ENCODE results near the gene ZNF414. TPM values are rescaled to one million over a fixed set of nuclear protein-coding genes. Genes with fewer than 3 reads are reported as not detected.

ZNF414 gene
- total RNA-seq, 1 donor from 2014 or later, result 189 TPM

GRCh38 chr19:8468761-8469373 is 45.1 kb downstream of the ZNF414 start:
- TF ChIP-seq CTCF (IDR thresholded peaks at IDR 0.05), result no peak
- Histone ChIP-seq H3K27me3 (no peaks in the 10 kb centered on the region), H3K9me3 (no peaks in the 10 kb centered on the region), H3K27ac (no peak overlapping the region), H3K36me3 (peaks cover 94 to 100% of the 10 kb centered on the region in 2 donors), H3K4me1 (no peaks in the 10 kb centered on the region), H3K4me3 (no peak overlapping the region)
- intact Hi-C loops (cut with DNase I), result no loop called here
- no peak for DNase-seq (ENCODE audit: low spot score in 2 of 2)

GRCh38 chr19:8468124-8468523 is 45.8 kb downstream of the ZNF414 start:
- Histone ChIP-seq H3K36me3 (peaks cover 96 to 99% of the 10 kb centered on the region in 2 donors), H3K4me1 (no peaks in the 10 kb centered on the region), H3K27ac (no peak overlapping the region), H3K9me3 (no peaks in the 10 kb centered on the region), H3K27me3 (no peaks in the 10 kb centered on the region), H3K4me3 (no peak overlapping the region)
- no peak for TF ChIP-seq CTCF (IDR thresholded peaks at IDR 0.05)
- DNase-seq (ENCODE audit: low spot score in 2 of 2), result no peak
- intact Hi-C loops (cut with DNase I), result no loop called here

- TF ChIP-seq CTCF (IDR thresholded peaks at IDR 0.05), result no peak
- no peaks in the 10 kb centered on the region for H3K9me3 ChIP-seq
- intact Hi-C loops (cut with DNase I), result no loop called here
- H3K36me3 ChIP-seq, result peaks cover 76 to 78% of the 10 kb centered on the region in 2 donors
- H3K27ac ChIP-seq, result no peak overlapping the region
- no peaks in the 10 kb centered on the region for H3K27me3 ChIP-seq
- DNase-seq (ENCODE audit: low spot score in 2 of 2), result no peak
- peaks cover 0 to 5% of the 10 kb centered on the region in 2 donors for H3K4me1 ChIP-seq
- H3K4me3 ChIP-seq, result no peak overlapping the region
These were observed 47.9 kb downstream of the ZNF414 start for GRCh38 chr19:8466018-8466417.

GRCh38 chr19:8463365-8463764 is 50.6 kb downstream of the ZNF414 start:
- H3K36me3 ChIP-seq, result peaks cover 50 to 51% of the 10 kb centered on the region in 2 donors

GRCh38 chr19:8462571-8462970 is 51.4 kb downstream of the ZNF414 start:
- no peak for TF ChIP-seq CTCF (IDR thresholded peaks at IDR 0.05)
- Histone ChIP-seq H3K4me3 (no peak overlapping the region), H3K27ac (no peak overlapping the region), H3K36me3 (peaks cover 44 to 49% of the 10 kb centered on the region in 2 donors), H3K4me1 (peaks cover 23 to 33% of the 10 kb centered on the region in 2 donors), H3K9me3 (no peaks in the 10 kb centered on the region), H3K27me3 (no peaks in the 10 kb centered on the region)
- intact Hi-C loops (cut with DNase I), result no loop called here
- no peak for DNase-seq (ENCODE audit: low spot score in 2 of 2)

More at GRCh38 chr19:8463365-8463764, 50.6 kb downstream of the ZNF414 start:
- DNase-seq (ENCODE audit: low spot score in 2 of 2), result no peak
- TF ChIP-seq CTCF (IDR thresholded peaks at IDR 0.05), result no peak
- H3K9me3 ChIP-seq, result no peaks in the 10 kb centered on the region
- no peak overlapping the region for H3K27ac ChIP-seq
- no peaks in the 10 kb centered on the region for H3K27me3 ChIP-seq
- H3K4me3 ChIP-seq, result no peak overlapping the region
- H3K4me1 ChIP-seq, result peaks cover 19 to 28% of the 10 kb centered on the region in 2 donors
- intact Hi-C loops (cut with DNase I), result no loop called here
